Loucy (cell line): ENCODE measurements around the gene TTBK1.

Source experiments
- CTCF ChIP-seq: fragments of 200-600 bp; sonication (generic); conservative IDR thresholded peaks from 2 replicates; pipeline ENCODE4 v1.5.1; 2014; ENCODE audit warnings: mild to moderate bottlenecking, antibody characterized with exemption, low read length
- EZH2phosphoT487 ChIP-seq: fragments of 200-600 bp; IDR thresholded peaks from 2 replicates; pipeline ENCODE4 v1.6.1; 2018; ENCODE audit warnings: antibody characterized with exemption, mild to moderate bottlenecking, moderate library complexity, borderline replicate concordance

GRCh38 chr6:43211955-43212354 is 31.3 kb upstream of the TTBK1 start:
- 0 out of 2 replicates have a peak, but pooled peaks have one; percentile 10 for TF ChIP-seq CTCF
- TF ChIP-seq EZH2phosphoT487 = no peak
